H1 (cell line): ENCODE measurements around the gene CFLAR. TPM values are rescaled to one million over a fixed set of nuclear protein-coding genes. Genes with fewer than 3 reads are reported as not detected.

Experiments
- CTCF ChIA-PET: fragments of 300-600 bp; sonication (Branson Sonifier 250); formaldehyde crosslinking; loops from one replicate; lab custom pipeline; 2021; ENCODE audit not compliant: partially characterized antibody; lab: Charles Lee
- POLR2A ChIA-PET: fragments of 300-600 bp; sonication (Branson Sonifier 250); formaldehyde crosslinking; loops from one replicate; lab custom pipeline; 2021; ENCODE audit warnings: inconsistent platforms; ENCODE audit not compliant: partially characterized antibody; lab: Charles Lee
- DNase-seq, 2 experiments: peaks; one replicate each; pipeline versions ENCODE4 v3.0.0 to v3.0.0-alpha.2; 2010 to 2022; ENCODE audit warnings: low spot score in 2 of 2, low read depth in 1 of 2, mixed read lengths in 1 of 2
- FAIRE-seq: peaks from 2 replicates; lab custom pipeline; 2011; peaks lifted over from hg19 to GRCh38; lab: Jason Lieb, UNC
- H2AFZ ChIP-seq: 2 replicates; pipeline ENCODE4 v1.8.1; 2012; ENCODE audit warnings: low read length, inconsistent platforms
- H2AK5ac ChIP-seq: 2 replicates; pipeline ENCODE4 v1.6.1; 2013; ENCODE audit warnings: low read depth, low read length
- H2BK120ac ChIP-seq: replicated peaks from 2 replicates; pipeline ENCODE3; 2013; ENCODE audit warnings: low read depth, low read length, inconsistent platforms
- H2BK12ac ChIP-seq: 2 replicates; pipeline ENCODE4 v1.6.1; 2013; ENCODE audit warnings: low read depth, low read length
- H2BK15ac ChIP-seq: 2 replicates; pipeline ENCODE4 v1.6.1; 2013; ENCODE audit warnings: low read length
- H2BK20ac ChIP-seq: 2 replicates; pipeline ENCODE4 v1.6.1; 2013; ENCODE audit warnings: low read length
- H2BK5ac ChIP-seq: 2 replicates; pipeline ENCODE4 v1.6.1; 2013; ENCODE audit warnings: low read depth, low read length
- H3K14ac ChIP-seq: 2 replicates; pipeline ENCODE4 v1.6.1; 2013; ENCODE audit warnings: inconsistent platforms; ENCODE audit not compliant: insufficient read length
- H3K18ac ChIP-seq: 2 replicates; pipeline ENCODE4 v1.6.1; 2013; ENCODE audit warnings: low read length; ENCODE audit errors: extremely low read depth
- H3K23ac ChIP-seq: 2 replicates; pipeline ENCODE4 v1.6.1; 2013; ENCODE audit warnings: inconsistent platforms; ENCODE audit not compliant: insufficient read length
- H3K23me2 ChIP-seq: 2 replicates; pipeline ENCODE4 v1.6.1; 2013; ENCODE audit warnings: low read depth, low read length
- H3K27ac ChIP-seq: 2 replicates; pipeline ENCODE4 v1.6.1; 2011; ENCODE audit warnings: low read depth, low read length, inconsistent platforms
- H3K27me3 ChIP-seq, 4 experiments: replicated peaks in 1 of 4; 1 replicate in 1 of 4; 2 replicates in 3 of 4; pipeline versions ENCODE4 v1.6.1 to v1.8.1; 2011 to 2013; ENCODE audit warnings: low read length in 3 of 4, mild to moderate bottlenecking in 3 of 4, inconsistent platforms in 2 of 4, mixed read lengths in 2 of 4, moderate library complexity in 1 of 4; ENCODE audit not compliant: control insufficient read depth in 3 of 4, insufficient read depth in 3 of 4; ENCODE audit errors: extremely low read depth in 1 of 4
- H3K36me3 ChIP-seq, 4 experiments: 2 replicates each; pipeline versions ENCODE4 v1.6.1 to v1.8.1; 2011 to 2013; ENCODE audit warnings: mild to moderate bottlenecking in 4 of 4, low read length in 3 of 4, moderate library complexity in 2 of 4, control low read depth in 1 of 4, inconsistent platforms in 1 of 4; ENCODE audit not compliant: insufficient read depth in 4 of 4, control insufficient read depth in 2 of 4
- H3K4ac ChIP-seq: replicated peaks from 2 replicates; pipeline ENCODE3; 2013; ENCODE audit warnings: low read length, low read depth, mixed read lengths, inconsistent platforms; ENCODE audit not compliant: insufficient read length
- H3K4me1 ChIP-seq, 4 experiments: replicated peaks in 1 of 4; 1 replicate in 1 of 4; 2 replicates in 3 of 4; pipeline versions ENCODE4 v1.6.1 to v1.8.1; 2011 to 2013; ENCODE audit warnings: low read length in 3 of 4, inconsistent platforms in 2 of 4, mixed read lengths in 1 of 4; ENCODE audit not compliant: insufficient read depth in 4 of 4, control insufficient read depth in 3 of 4
- H3K4me2 ChIP-seq, 2 experiments: 2 replicates each; pipeline versions ENCODE4 v1.6.1 to v1.8.1; 2011 to 2013; ENCODE audit warnings: low read depth in 2 of 2, low read length in 2 of 2, control low read depth in 1 of 2, inconsistent platforms in 1 of 2, mild to moderate bottlenecking in 1 of 2; ENCODE audit not compliant: insufficient read depth in 1 of 2
- H3K4me3 ChIP-seq, 4 experiments: fragments of 200-600, 300-600 bp in 1 of 4; sonication (generic), shearing (Covaris generic), sonication (Bioruptor Twin) in 1 of 4; 2 replicates each; pipeline versions ENCODE4 v1.5.1 to v1.8.1; 2011 to 2016; ENCODE audit warnings: low read length in 4 of 4, low read depth in 3 of 4, control low read depth in 2 of 4, inconsistent platforms in 2 of 4, mild to moderate bottlenecking in 2 of 4, mixed read lengths in 1 of 4, moderate library complexity in 1 of 4; ENCODE audit not compliant: insufficient read depth in 2 of 4; ENCODE audit errors: extremely low read depth in 1 of 4
- H3K56ac ChIP-seq: replicated peaks from 2 replicates; pipeline ENCODE3; 2013; ENCODE audit warnings: low read depth, mild to moderate bottlenecking, mixed read lengths, low read length, inconsistent platforms; ENCODE audit not compliant: insufficient read length
- H3K79me1 ChIP-seq: 2 replicates; pipeline ENCODE4 v1.6.1; 2013; ENCODE audit warnings: low read depth, low read length, control low read depth
- H3K79me2 ChIP-seq, 2 experiments: 2 replicates each; pipeline versions ENCODE4 v1.6.1 to v1.8.1; 2012 to 2013; ENCODE audit warnings: low read length in 2 of 2, mild to moderate bottlenecking in 2 of 2, inconsistent platforms in 1 of 2; ENCODE audit not compliant: insufficient read depth in 2 of 2, control insufficient read depth in 1 of 2
- H3K9ac ChIP-seq, 4 experiments: replicated peaks in 1 of 4; 1 replicate in 1 of 4; 2 replicates in 3 of 4; pipeline versions ENCODE4 v1.6.1 to v1.8.1; 2011 to 2013; ENCODE audit warnings: low read depth in 3 of 4, low read length in 3 of 4, control low read depth in 2 of 4, mild to moderate bottlenecking in 2 of 4, moderate library complexity in 2 of 4, inconsistent platforms in 1 of 4; ENCODE audit errors: extremely low read depth in 1 of 4
- H3K9me3 ChIP-seq, 2 experiments: 2 replicates each; pipeline versions ENCODE4 v1.6.1 to v1.8.1; 2012 to 2013; ENCODE audit warnings: mild to moderate bottlenecking in 2 of 2, moderate library complexity in 2 of 2, control low read depth in 1 of 2, inconsistent platforms in 1 of 2, low read depth in 1 of 2, low read length in 1 of 2, mixed read lengths in 1 of 2; ENCODE audit not compliant: insufficient read depth in 2 of 2
- H4K20me1 ChIP-seq, 2 experiments: replicated peaks in 1 of 2; 2 replicates each; pipeline versions ENCODE3 to v1.8.1; 2011 to 2013; ENCODE audit warnings: inconsistent platforms in 2 of 2, low read length in 2 of 2, mild to moderate bottlenecking in 1 of 2; ENCODE audit not compliant: insufficient read depth in 2 of 2, control insufficient read depth in 1 of 2
- H4K5ac ChIP-seq: 2 replicates; pipeline ENCODE4 v1.6.1; 2013; ENCODE audit warnings: low read length, low read depth, mixed read lengths, inconsistent platforms; ENCODE audit not compliant: insufficient read length
- H4K8ac ChIP-seq: 2 replicates; pipeline ENCODE4 v1.8.0; 2013; ENCODE audit warnings: mild to moderate bottlenecking, moderate library complexity, low read length, inconsistent platforms; ENCODE audit not compliant: insufficient read depth; ENCODE audit errors: extremely low read depth
- H4K91ac ChIP-seq: replicated peaks from 2 replicates; pipeline ENCODE3; 2013; ENCODE audit warnings: low read length, mixed read lengths, inconsistent platforms; ENCODE audit not compliant: insufficient read length
- BACH1 ChIP-seq: IDR thresholded peaks from 2 replicates; pipeline ENCODE4 v1.6.1; 2012; ENCODE audit warnings: low read length, improper control_type of control experiment
- CHD2 ChIP-seq: IDR thresholded peaks from 2 replicates; pipeline ENCODE4 v1.6.1; 2012; ENCODE audit warnings: low read length, improper control_type of control experiment
- EGR1 ChIP-seq: IDR thresholded peaks from 2 replicates; pipeline ENCODE4 v1.6.1; 2011; ENCODE audit warnings: low read depth, low read length, borderline replicate concordance
- RAD21 ChIP-seq, 2 experiments: IDR thresholded peaks in 1 of 2; conservative IDR thresholded peaks in 1 of 2; 2 replicates each; pipeline ENCODE4 v1.6.1; 2011; ENCODE audit warnings: low read depth in 2 of 2, low read length in 2 of 2, improper control_type of control experiment in 1 of 2, inconsistent platforms in 1 of 2, mild to moderate bottlenecking in 1 of 2, moderate library complexity in 1 of 2
- SIN3A ChIP-seq, 2 experiments: IDR thresholded peaks in 1 of 2; conservative IDR thresholded peaks in 1 of 2; 2 replicates each; pipeline ENCODE4 v1.6.1; 2011 to 2012; ENCODE audit warnings: low read length in 2 of 2, improper control_type of control experiment in 1 of 2, low read depth in 1 of 2, mild to moderate bottlenecking in 1 of 2
- SUZ12 ChIP-seq: fragments of 200-600 bp; sonication (generic); IDR thresholded peaks from 2 replicates; pipeline ENCODE4 v1.6.1; 2012; ENCODE audit warnings: mild to moderate bottlenecking, inconsistent platforms, low read length, moderate library complexity, mixed read lengths
- TCF12 ChIP-seq: IDR thresholded peaks from 2 replicates; pipeline ENCODE4 v1.6.1; 2011; ENCODE audit warnings: low read depth, mild to moderate bottlenecking, low read length
- WGBS, 2 experiments: shearing (Covaris generic) in 1 of 2; methylation state at CpG; one replicate each; pipeline versions ENCODE4 v1.1.6 to v1.1.7; 2013 to 2015; ENCODE audit warnings: low lambda C conversion rate in 2 of 2, mixed read lengths in 2 of 2, inconsistent platforms in 1 of 2, low coverage in 1 of 2, missing lambda C conversion rate in 1 of 2; ENCODE audit not compliant: insufficient replicate concordance in 2 of 2, insufficient coverage in 1 of 2, insufficient read length in 1 of 2; ENCODE audit errors: extremely low coverage in 1 of 2, missing lambda C conversion rate in 1 of 2; 5-methylcytosine and 5-hydroxymethylcytosine counted together
- polyA plus RNA-seq, 7 experiments: library from polyadenylated mRNA; depleted of rRNA in 3 of 7; stranded (reverse) in 5 of 7; unstranded in 2 of 7; fragments of >200 nt in 5 of 7; fragments of 200-250 nt in 2 of 7; gene quantifications; 1 replicate in 5 of 7; 2 replicates in 1 of 7; 4 replicates in 1 of 7; pipeline versions ENCODE4 v1.2.1 to v1.2.3, GENCODE V29; 2011 to 2013; ENCODE audit warnings: missing spikeins in 2 of 7, mixed read lengths in 2 of 7
- total RNA-seq: library from RNA; stranded (reverse); fragmentation: NEBNext Ultra II Directional; extraction: Animal tissue kit (Norgen Biotek cat#: 25700); gene quantifications from 2 replicates; pipeline ENCODE4 v1.2.1, GENCODE V29; 2021
- TF ChIP-seq, protein P1 (sequence below): IDR thresholded peaks from 2 replicates; pipeline ENCODE4 v1.6.1; 2011; ENCODE audit warnings: low read length, improper control_type of control experiment

CFLAR gene
- total and polyA plus RNA-seq, 2 of the 8 experiments (the other 6 are each of a cell fraction or from before 2014, with no cell fraction given) = 1.1 to 3.9 TPM

DNA sequence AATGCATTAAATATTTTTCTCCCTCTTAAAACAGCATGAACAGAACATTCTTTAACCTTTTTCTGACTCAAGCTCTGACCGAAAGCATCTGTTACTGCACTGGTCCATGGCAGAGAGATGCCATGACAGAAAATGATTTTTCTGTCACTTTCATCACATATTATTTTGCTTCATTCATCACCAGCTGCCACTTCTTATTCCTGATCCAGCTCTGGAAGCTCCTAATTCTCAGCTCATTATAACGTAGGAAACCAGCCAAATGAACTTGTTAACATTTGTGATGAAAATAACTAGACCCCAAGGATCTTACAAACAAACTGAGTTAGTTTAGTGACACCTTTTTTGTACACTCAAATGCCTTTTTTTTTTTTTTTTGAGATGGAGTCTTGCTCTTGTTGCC, 7.6 kb upstream of the CFLAR start:
- Histone ChIP-seq H2BK5ac (no peak overlapping the region), H3K4ac (no peak overlapping the region), H3K27ac (no peak overlapping the region), H3K27me3 (no peaks in the 10 kb centered on the region), H3K14ac (no peak overlapping the region), H3K4me3 (no peak overlapping the region), H4K20me1 (no peaks in the 10 kb centered on the region), H4K8ac (no peak overlapping the region), H3K4me2 (no peak overlapping the region), H3K23me2 (peaks cover 2% of the 10 kb centered on the region; the same call in 1 of the 2 replicates), H4K91ac (no peak overlapping the region), H2BK12ac (no peak overlapping the region), H2BK20ac (no peak overlapping the region), H3K79me2 (no peaks in the 10 kb centered on the region), H3K56ac (no peak overlapping the region), H3K23ac (no peak overlapping the region), H3K18ac (no peak overlapping the region), H3K36me3 (no peaks in the 10 kb centered on the region), H2AK5ac (no peak overlapping the region), H2BK15ac (no peak overlapping the region), H3K79me1 (no peaks in the 10 kb centered on the region), H3K9me3 (no peaks in the 10 kb centered on the region), H3K9ac (no peak overlapping the region), H3K4me1 (no peaks in the 10 kb centered on the region), H4K5ac (no peak overlapping the region), H2BK120ac (no peak overlapping the region), H2AFZ (no peak overlapping the region)
- 95% methylated on average over 2 of the region's 2 CpGs; no CpG with 5 or more reads in 1 of the 2 experiments for WGBS, 2 experiments
- TF ChIP-seq BACH1 = no peak
- no peak for TF ChIP-seq CHD2
- no peak for TF ChIP-seq TCF12
- TF ChIP-seq, protein P1, sequence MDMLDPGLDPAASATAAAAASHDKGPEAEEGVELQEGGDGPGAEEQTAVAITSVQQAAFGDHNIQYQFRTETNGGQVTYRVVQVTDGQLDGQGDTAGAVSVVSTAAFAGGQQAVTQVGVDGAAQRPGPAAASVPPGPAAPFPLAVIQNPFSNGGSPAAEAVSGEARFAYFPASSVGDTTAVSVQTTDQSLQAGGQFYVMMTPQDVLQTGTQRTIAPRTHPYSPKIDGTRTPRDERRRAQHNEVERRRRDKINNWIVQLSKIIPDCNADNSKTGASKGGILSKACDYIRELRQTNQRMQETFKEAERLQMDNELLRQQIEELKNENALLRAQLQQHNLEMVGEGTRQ = no peak
- TF ChIP-seq SUZ12 = no peak
- no peak for TF ChIP-seq EGR1
- TF ChIP-seq RAD21 (IDR thresholded peaks at IDR 0.05 in 1 of 2, conservative IDR thresholded peaks at IDR 0.05 in 1 of 2; ENCODE audit: low read depth in 2 of 2, low read length in 2 of 2) = no peak
- TF ChIP-seq SIN3A (conservative IDR thresholded peaks at IDR 0.05 in 1 of 2, IDR thresholded peaks at IDR 0.05 in 1 of 2; ENCODE audit: low read depth in 1 of 2, low read length in 2 of 2) = no peak
- POLR2A ChIA-PET = interaction anchor here (1.0 kb wide), 1 partner anchor 10 kb away, joined by 3 read pairs; no protein-coding TSS in a partner anchor
- FAIRE-seq (no peak), DNase-seq (no peak)
- CTCF ChIA-PET = interaction anchor here (0.6 to 3.6 kb wide), 5 partner anchors 8 to 49 kb away, joined by 3 to 10 read pairs (median 4); no protein-coding TSS in a partner anchor
